ENCODE results near the gene USP50. TPM values are rescaled to one million over a fixed set of nuclear protein-coding genes. Genes with fewer than 3 reads are reported as not detected.

USP50 gene
- total and polyA plus RNA-seq, 2 of the 13 experiments (the other 11 are each of a cell fraction or from before 2014, with no cell fraction given), result 0.86 TPM; not detected in 1

DNA sequence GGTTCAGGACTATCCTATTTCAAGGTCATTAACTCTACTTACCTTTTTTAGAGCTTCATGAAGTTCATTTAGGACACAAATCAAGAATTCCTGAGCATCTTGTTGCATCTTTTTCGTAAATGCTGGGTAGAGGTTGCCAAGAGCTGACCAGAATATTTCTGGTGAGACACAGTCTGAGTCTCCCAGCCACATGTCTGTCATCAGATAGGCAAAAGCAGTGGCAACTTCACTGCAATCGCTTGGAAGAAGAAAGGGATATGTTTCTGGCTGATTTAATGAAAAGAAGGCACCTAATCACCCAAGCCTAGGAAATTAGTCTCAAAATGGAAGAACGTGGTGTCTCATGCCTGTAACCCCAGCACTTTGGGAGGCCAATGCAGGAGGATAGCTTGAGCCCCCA lies 2.9 kb downstream of the USP50 start (continued):
- TF ChIP-seq ATRX (CRISPR knock-in tag; IDR thresholded peaks at IDR 0.05; ENCODE audit: borderline replicate concordance) (no peak), RXRB (CRISPR knock-in tag; IDR thresholded peaks at IDR 0.05; ENCODE audit: borderline replicate concordance) (no peak), ZNF615 (CRISPR knock-in tag; IDR thresholded peaks at IDR 0.05; ENCODE audit: borderline replicate concordance) (no peak)

DNA sequence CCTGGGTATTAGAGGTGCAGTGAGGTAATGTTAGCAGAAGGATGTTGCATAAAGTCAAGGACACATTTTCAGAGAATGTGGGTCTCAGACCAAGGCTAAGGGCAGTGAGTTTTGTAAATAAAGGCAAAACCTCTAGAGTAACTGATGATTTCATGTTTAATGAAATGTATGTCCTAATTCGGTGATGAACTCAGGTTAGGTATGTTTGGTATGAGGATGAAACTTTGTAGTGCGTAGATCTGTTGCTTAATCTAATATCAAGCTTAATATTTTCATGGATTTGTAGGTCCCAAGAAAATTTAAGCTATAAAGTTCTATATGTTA lies 3.6 kb downstream of the USP50 start:
- Histone ChIP-seq H3K4me1 (ENCODE audit: insufficient read depth, low read length) (peaks cover 24% of the 10 kb centered on the region), H3K27ac (ENCODE audit: extremely low read length, insufficient read depth, low read length) (peak overlapping the region; percentile 25), H4K20me1 (ENCODE audit: insufficient read depth, low read length) (no peaks in the 10 kb centered on the region), H3K36me3 (replicated peaks in 1 of 2; ENCODE audit: control insufficient read depth in 1 of 2, insufficient read depth in 2 of 2, low read length in 2 of 2) (no peaks in the 10 kb centered on the region), H3K27me3 (ENCODE audit: control insufficient read depth in 1 of 2, insufficient read depth in 2 of 2, low read length in 2 of 2) (no peaks in the 10 kb centered on the region; a peak in 1 of 5 replicates), H3K4me3 (replicated peaks in 1 of 3; ENCODE audit: insufficient read depth in 1 of 3, low read depth in 2 of 3, low read length in 3 of 3) (no peak overlapping the region), H3K79me2 (ENCODE audit: insufficient read depth, low read length) (no peaks in the 10 kb centered on the region), H2AFZ (ENCODE audit: low read length) (no peak overlapping the region), H3K9ac (ENCODE audit: insufficient read depth, low read depth, low read length) (no peak overlapping the region), H3K9me3 (ENCODE audit: low read length) (no peaks in the 10 kb centered on the region), H3K4me2 (ENCODE audit: low read depth, low read length) (0 out of 2 replicates have a peak overlapping the region, but pooled peaks have one; percentile 19)
- WGBS (ENCODE audit: low lambda C conversion rate), result 37% methylated on average over 2 of the region's 2 CpGs
- ATAC-seq (peak; percentile 88), DNase-seq (ENCODE audit: low spot score) (peak; percentile 84), FAIRE-seq (peak; percentile 56)
- intact Hi-C loops (cut with micrococcal nuclease; ENCODE audit: unreplicated experiment), result no loop called here
- in situ Hi-C loops (cut with HindIII; ENCODE audit: extremely low pct_ligation_motif_present, low pct_unique_long_range_greater_than_20kb), result no loop called here
- BruUV-seq (replicated peaks), result no TSS peak
- CTCF ChIA-PET (ENCODE audit: low intra/inter-chr PET ratio, low total read pairs), result no interaction called here
- POLR2A ChIA-PET, result no interaction called here
- TF ChIP-seq, protein P1, sequence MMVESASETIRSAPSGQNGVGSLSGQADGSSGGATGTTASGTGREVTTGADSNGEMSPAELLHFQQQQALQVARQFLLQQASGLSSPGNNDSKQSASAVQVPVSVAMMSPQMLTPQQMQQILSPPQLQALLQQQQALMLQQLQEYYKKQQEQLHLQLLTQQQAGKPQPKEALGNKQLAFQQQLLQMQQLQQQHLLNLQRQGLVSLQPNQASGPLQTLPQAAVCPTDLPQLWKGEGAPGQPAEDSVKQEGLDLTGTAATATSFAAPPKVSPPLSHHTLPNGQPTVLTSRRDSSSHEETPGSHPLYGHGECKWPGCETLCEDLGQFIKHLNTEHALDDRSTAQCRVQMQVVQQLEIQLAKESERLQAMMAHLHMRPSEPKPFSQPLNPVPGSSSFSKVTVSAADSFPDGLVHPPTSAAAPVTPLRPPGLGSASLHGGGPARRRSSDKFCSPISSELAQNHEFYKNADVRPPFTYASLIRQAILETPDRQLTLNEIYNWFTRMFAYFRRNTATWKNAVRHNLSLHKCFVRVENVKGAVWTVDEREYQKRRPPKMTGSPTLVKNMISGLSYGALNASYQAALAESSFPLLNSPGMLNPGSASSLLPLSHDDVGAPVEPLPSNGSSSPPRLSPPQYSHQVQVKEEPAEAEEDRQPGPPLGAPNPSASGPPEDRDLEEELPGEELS (CRISPR knock-in tag; IDR thresholded peaks at IDR 0.05), result 0 out of 2 replicates have a peak, but pooled peaks have one; percentile 17
- TF ChIP-seq MED1 (CRISPR knock-in tag; IDR thresholded peaks at IDR 0.05), result peak; percentile 75
- TF ChIP-seq ZNF792 (CRISPR knock-in tag; IDR thresholded peaks at IDR 0.05), result 0 out of 2 replicates have a peak, but pooled peaks have one; percentile 47
- TF ChIP-seq SUZ12 (IDR thresholded peaks at IDR 0.05; ENCODE audit: low read depth, low read length), result no peak
- TF ChIP-seq, protein P2, sequence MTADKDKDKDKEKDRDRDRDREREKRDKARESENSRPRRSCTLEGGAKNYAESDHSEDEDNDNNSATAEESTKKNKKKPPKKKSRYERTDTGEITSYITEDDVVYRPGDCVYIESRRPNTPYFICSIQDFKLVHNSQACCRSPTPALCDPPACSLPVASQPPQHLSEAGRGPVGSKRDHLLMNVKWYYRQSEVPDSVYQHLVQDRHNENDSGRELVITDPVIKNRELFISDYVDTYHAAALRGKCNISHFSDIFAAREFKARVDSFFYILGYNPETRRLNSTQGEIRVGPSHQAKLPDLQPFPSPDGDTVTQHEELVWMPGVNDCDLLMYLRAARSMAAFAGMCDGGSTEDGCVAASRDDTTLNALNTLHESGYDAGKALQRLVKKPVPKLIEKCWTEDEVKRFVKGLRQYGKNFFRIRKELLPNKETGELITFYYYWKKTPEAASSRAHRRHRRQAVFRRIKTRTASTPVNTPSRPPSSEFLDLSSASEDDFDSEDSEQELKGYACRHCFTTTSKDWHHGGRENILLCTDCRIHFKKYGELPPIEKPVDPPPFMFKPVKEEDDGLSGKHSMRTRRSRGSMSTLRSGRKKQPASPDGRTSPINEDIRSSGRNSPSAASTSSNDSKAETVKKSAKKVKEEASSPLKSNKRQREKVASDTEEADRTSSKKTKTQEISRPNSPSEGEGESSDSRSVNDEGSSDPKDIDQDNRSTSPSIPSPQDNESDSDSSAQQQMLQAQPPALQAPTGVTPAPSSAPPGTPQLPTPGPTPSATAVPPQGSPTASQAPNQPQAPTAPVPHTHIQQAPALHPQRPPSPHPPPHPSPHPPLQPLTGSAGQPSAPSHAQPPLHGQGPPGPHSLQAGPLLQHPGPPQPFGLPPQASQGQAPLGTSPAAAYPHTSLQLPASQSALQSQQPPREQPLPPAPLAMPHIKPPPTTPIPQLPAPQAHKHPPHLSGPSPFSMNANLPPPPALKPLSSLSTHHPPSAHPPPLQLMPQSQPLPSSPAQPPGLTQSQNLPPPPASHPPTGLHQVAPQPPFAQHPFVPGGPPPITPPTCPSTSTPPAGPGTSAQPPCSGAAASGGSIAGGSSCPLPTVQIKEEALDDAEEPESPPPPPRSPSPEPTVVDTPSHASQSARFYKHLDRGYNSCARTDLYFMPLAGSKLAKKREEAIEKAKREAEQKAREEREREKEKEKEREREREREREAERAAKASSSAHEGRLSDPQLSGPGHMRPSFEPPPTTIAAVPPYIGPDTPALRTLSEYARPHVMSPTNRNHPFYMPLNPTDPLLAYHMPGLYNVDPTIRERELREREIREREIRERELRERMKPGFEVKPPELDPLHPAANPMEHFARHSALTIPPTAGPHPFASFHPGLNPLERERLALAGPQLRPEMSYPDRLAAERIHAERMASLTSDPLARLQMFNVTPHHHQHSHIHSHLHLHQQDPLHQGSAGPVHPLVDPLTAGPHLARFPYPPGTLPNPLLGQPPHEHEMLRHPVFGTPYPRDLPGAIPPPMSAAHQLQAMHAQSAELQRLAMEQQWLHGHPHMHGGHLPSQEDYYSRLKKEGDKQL (CRISPR knock-in tag; IDR thresholded peaks at IDR 0.05; ENCODE audit: low read depth), result no peak
- 0 out of 2 replicates have a peak, but pooled peaks have one; percentile 30 for TF ChIP-seq MIER3 (CRISPR knock-in tag; IDR thresholded peaks at IDR 0.05; ENCODE audit: borderline replicate concordance)
- 0 out of 2 replicates have a peak, but pooled peaks have one; percentile 38 for TF ChIP-seq HDAC2 (CRISPR knock-in tag; IDR thresholded peaks at IDR 0.05)
- peak; percentile 69 for TF ChIP-seq GATAD2A (CRISPR knock-in tag; IDR thresholded peaks at IDR 0.05)
- no peak for TF ChIP-seq ZNF672 (CRISPR knock-in tag; IDR thresholded peaks at IDR 0.05)
- TF ChIP-seq, protein P3, sequence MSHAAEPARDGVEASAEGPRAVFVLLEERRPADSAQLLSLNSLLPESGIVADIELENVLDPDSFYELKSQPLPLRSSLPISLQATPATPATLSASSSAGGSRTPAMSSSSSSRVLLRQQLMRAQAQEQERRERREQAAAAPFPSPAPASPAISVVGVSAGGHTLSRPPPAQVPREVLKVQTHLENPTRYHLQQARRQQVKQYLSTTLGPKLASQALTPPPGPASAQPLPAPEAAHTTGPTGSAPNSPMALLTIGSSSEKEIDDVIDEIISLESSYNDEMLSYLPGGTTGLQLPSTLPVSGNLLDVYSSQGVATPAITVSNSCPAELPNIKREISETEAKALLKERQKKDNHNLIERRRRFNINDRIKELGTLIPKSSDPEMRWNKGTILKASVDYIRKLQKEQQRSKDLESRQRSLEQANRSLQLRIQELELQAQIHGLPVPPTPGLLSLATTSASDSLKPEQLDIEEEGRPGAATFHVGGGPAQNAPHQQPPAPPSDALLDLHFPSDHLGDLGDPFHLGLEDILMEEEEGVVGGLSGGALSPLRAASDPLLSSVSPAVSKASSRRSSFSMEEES (CRISPR knock-in tag; IDR thresholded peaks at IDR 0.05), result no peak
- peak; percentile 20; the same call in 1 of the 2 replicates for TF ChIP-seq SOX5 (CRISPR knock-in tag; IDR thresholded peaks at IDR 0.05; ENCODE audit: borderline replicate concordance)
